T-helper 17 cell (primary cell): Measurements from ENCODE around the gene PARD3. TPM values are rescaled to one million over a fixed set of nuclear protein-coding genes. Genes with fewer than 3 reads are reported as not detected.

Experiments used
- ATAC-seq: fragments of 150-1000 bp; cut with Tn5 transposase; 2 replicates; pipeline ENCODE4 v1.10.0; 2021; ENCODE audit warnings: mild to moderate bottlenecking, moderate library complexity
- DNase-seq, 3 donors: peaks; one replicate each; pipeline versions ENCODE4 v3.0.0 to v3.0.0-alpha.2; 2020 to 2021
- H3K9me3 ChIP-seq: one replicate; pipeline ENCODE4 v1.7.0; 2013; ENCODE audit warnings: low read length, mild to moderate bottlenecking; ENCODE audit not compliant: control insufficient read depth, poor library complexity, severe bottlenecking
- H3K27ac Mint-ChIP-seq: one replicate; pipeline ENCODE4 v1.8.0; 2022; ENCODE audit warnings: mild to moderate bottlenecking, moderate library complexity, mixed read lengths
- H3K27me3 Mint-ChIP-seq: one replicate; pipeline ENCODE4 v1.8.0; 2022; ENCODE audit warnings: mixed read lengths
- H3K36me3 Mint-ChIP-seq: one replicate; pipeline ENCODE4 v1.8.0; 2022; ENCODE audit warnings: low read depth, mixed read lengths
- H3K4me1 Mint-ChIP-seq: one replicate; pipeline ENCODE4 v1.8.0; 2022; ENCODE audit warnings: mild to moderate bottlenecking, mixed read lengths
- H3K4me3 Mint-ChIP-seq: one replicate; pipeline ENCODE4 v1.8.0; 2022; ENCODE audit warnings: mild to moderate bottlenecking, moderate library complexity, mixed read lengths
- total RNA-seq, 4 donors: library from RNA in 2 of 4; stranded (reverse) in 2 of 4; gene quantifications; one replicate each; pipeline ENCODE4 v1.2.3 and lab custom pipeline; 2022 to 2026

PARD3 gene
- total RNA-seq, 2 donors from 2014 or later = 0.32 to 8.2 TPM

GRCh38 chr10:34101001-34101400, 714.1 kb downstream of the PARD3 start:
- H3K9me3 ChIP-seq = no peaks in the 10 kb centered on the region
- ATAC-seq (no peak), DNase-seq (no peak)
- Mint-ChIP-seq H3K4me3 (no peak overlapping the region), H3K4me1 (no peaks in the 10 kb centered on the region), H3K27me3 (peaks cover 10% of the 10 kb centered on the region), H3K36me3 (no peaks in the 10 kb centered on the region), H3K27ac (no peak overlapping the region)

GRCh38 chr10:34098821-34099567, 716.1 kb downstream of the PARD3 start:
- ATAC-seq (no peak), DNase-seq (no peak)
- no peaks in the 10 kb centered on the region for H3K9me3 ChIP-seq
- H3K36me3 Mint-ChIP-seq = no peaks in the 10 kb centered on the region
- H3K27me3 Mint-ChIP-seq = no peaks in the 10 kb centered on the region
- H3K4me1 Mint-ChIP-seq = no peaks in the 10 kb centered on the region
- H3K4me3 Mint-ChIP-seq = no peak overlapping the region
- no peak overlapping the region for H3K27ac Mint-ChIP-seq

GRCh38 chr10:34097682-34098081, 717.4 kb downstream of the PARD3 start:
- no peak overlapping the region for H3K4me3 Mint-ChIP-seq
- ATAC-seq = no peak
- H3K36me3 Mint-ChIP-seq = no peaks in the 10 kb centered on the region
- H3K4me1 Mint-ChIP-seq = no peaks in the 10 kb centered on the region
- no peaks in the 10 kb centered on the region for H3K9me3 ChIP-seq
- no peak overlapping the region for H3K27ac Mint-ChIP-seq
- DNase-seq = no peak
- no peaks in the 10 kb centered on the region for H3K27me3 Mint-ChIP-seq

- ATAC-seq (no peak), DNase-seq (no peak)
- no peaks in the 10 kb centered on the region for H3K9me3 ChIP-seq
- Mint-ChIP-seq H3K4me1 (no peaks in the 10 kb centered on the region), H3K27me3 (no peaks in the 10 kb centered on the region), H3K36me3 (peaks cover 4% of the 10 kb centered on the region), H3K4me3 (no peak overlapping the region), H3K27ac (no peak overlapping the region)
Observed at GRCh38 chr10:34094961-34095360, 720.1 kb downstream of the PARD3 start.

GRCh38 chr10:34094146-34094696, 720.9 kb downstream of the PARD3 start:
- Mint-ChIP-seq H3K4me1 (no peaks in the 10 kb centered on the region), H3K36me3 (peaks cover 4% of the 10 kb centered on the region), H3K27me3 (no peaks in the 10 kb centered on the region), H3K27ac (no peak overlapping the region), H3K4me3 (no peak overlapping the region)
- no peaks in the 10 kb centered on the region for H3K9me3 ChIP-seq
- no peak for DNase-seq
- no peak for ATAC-seq

GRCh38 chr10:34092891-34093290, 722.2 kb downstream of the PARD3 start:
- H3K9me3 ChIP-seq = no peaks in the 10 kb centered on the region
- Mint-ChIP-seq H3K27ac (no peak overlapping the region), H3K36me3 (peaks cover 4% of the 10 kb centered on the region), H3K27me3 (no peaks in the 10 kb centered on the region), H3K4me1 (no peaks in the 10 kb centered on the region), H3K4me3 (no peak overlapping the region)
- ATAC-seq (no peak), DNase-seq (no peak)

GRCh38 chr10:34091635-34092195, 723.4 kb downstream of the PARD3 start:
- DNase-seq (no peak), ATAC-seq (no peak)
- Mint-ChIP-seq H3K27me3 (no peaks in the 10 kb centered on the region), H3K4me1 (no peaks in the 10 kb centered on the region), H3K4me3 (no peak overlapping the region), H3K27ac (no peak overlapping the region), H3K36me3 (peaks cover 4% of the 10 kb centered on the region)
- H3K9me3 ChIP-seq = no peaks in the 10 kb centered on the region

- Mint-ChIP-seq H3K27ac (no peak overlapping the region), H3K4me3 (no peak overlapping the region), H3K36me3 (peaks cover 4% of the 10 kb centered on the region), H3K27me3 (no peaks in the 10 kb centered on the region), H3K4me1 (no peaks in the 10 kb centered on the region)
- ATAC-seq (no peak), DNase-seq (no peak)
- no peaks in the 10 kb centered on the region for H3K9me3 ChIP-seq
Observed at GRCh38 chr10:34089253-34089652, 725.8 kb downstream of the PARD3 start.

- no peaks in the 10 kb centered on the region for H3K9me3 ChIP-seq
- no peaks in the 10 kb centered on the region for H3K27me3 Mint-ChIP-seq
- DNase-seq (no peak), ATAC-seq (no peak)
- peaks cover 4% of the 10 kb centered on the region for H3K36me3 Mint-ChIP-seq
- no peak overlapping the region for H3K4me3 Mint-ChIP-seq
- no peak overlapping the region for H3K27ac Mint-ChIP-seq
- no peaks in the 10 kb centered on the region for H3K4me1 Mint-ChIP-seq
Observed at GRCh38 chr10:34088208-34088794, 726.8 kb downstream of the PARD3 start.

GRCh38 chr10:34087095-34087418, 728.0 kb downstream of the PARD3 start:
- Mint-ChIP-seq H3K27ac (no peak overlapping the region), H3K36me3 (peaks cover 4% of the 10 kb centered on the region), H3K27me3 (no peaks in the 10 kb centered on the region), H3K4me1 (no peaks in the 10 kb centered on the region), H3K4me3 (no peak overlapping the region)
- no peak for DNase-seq
- H3K9me3 ChIP-seq = no peaks in the 10 kb centered on the region
- no peak for ATAC-seq

- Mint-ChIP-seq H3K36me3 (peaks cover 2% of the 10 kb centered on the region), H3K27me3 (no peaks in the 10 kb centered on the region), H3K4me3 (no peak overlapping the region), H3K27ac (no peak overlapping the region), H3K4me1 (no peaks in the 10 kb centered on the region)
- ATAC-seq (no peak), DNase-seq (no peak)
- H3K9me3 ChIP-seq = no peaks in the 10 kb centered on the region
Observed at GRCh38 chr10:34083567-34083966, 731.5 kb downstream of the PARD3 start.

GRCh38 chr10:34081948-34082347, 733.1 kb downstream of the PARD3 start:
- Mint-ChIP-seq H3K27me3 (no peaks in the 10 kb centered on the region), H3K4me3 (no peak overlapping the region), H3K27ac (no peak overlapping the region), H3K4me1 (no peaks in the 10 kb centered on the region), H3K36me3 (peaks cover 2% of the 10 kb centered on the region)
- no peaks in the 10 kb centered on the region for H3K9me3 ChIP-seq
- ATAC-seq (no peak), DNase-seq (no peak)

GRCh38 chr10:34081347-34081743, 733.8 kb downstream of the PARD3 start:
- no peak for DNase-seq
- H3K4me1 Mint-ChIP-seq = no peaks in the 10 kb centered on the region
- H3K4me3 Mint-ChIP-seq = no peak overlapping the region
- H3K27me3 Mint-ChIP-seq = no peaks in the 10 kb centered on the region
- ATAC-seq = no peak
- peaks cover 5% of the 10 kb centered on the region for H3K9me3 ChIP-seq
- peaks cover 2% of the 10 kb centered on the region for H3K36me3 Mint-ChIP-seq
- H3K27ac Mint-ChIP-seq = no peak overlapping the region
